Skin epidermis (tissue), 12 donors: ENCODE results near the gene RBM42.
"Not testable (repeated sequence)": the region's sequence is repeated elsewhere in the genome, so short reads cannot be mapped to it uniquely, and the experiment has no call there.

Source experiments
- H3K27ac ChIP-seq, 21 experiments: fragments of 200-600 bp; sonication (generic) in 11 of 21; one replicate each; pipeline ENCODE4 v1.5.0; 2020; ENCODE audit warnings: mild to moderate bottlenecking in 3 of 21, inconsistent platforms in 2 of 21, moderate library complexity in 2 of 21
- H3K4me3 ChIP-seq, 7 experiments: fragments of 200-600 bp; sonication (generic) in 2 of 7; one replicate each; pipeline ENCODE4 v1.5.0; 2020; ENCODE audit warnings: inconsistent platforms in 2 of 7, mild to moderate bottlenecking in 2 of 7, moderate library complexity in 1 of 7

RBM42 gene

GRCh38 chr19:35645680-35646511 is 17.1 kb downstream of the RBM42 start:
- H3K27ac ChIP-seq: peak overlapping the region in 4 of 21 experiments; percentile 62 to 82 (median 74)
- no peak overlapping the region for H3K4me3 ChIP-seq

GRCh38 chr19:35648017-35648961 is 19.5 kb downstream of the RBM42 start, which contains the start of gene COX6B1:
COX6B1 (plus strand) TSS chr19:35648323; CDS start chr19:35651244, 2,921 bp downstream.
- Histone ChIP-seq H3K27ac (peak within 1 kb of the TSS; percentile 26 to 95 (median 87)), H3K4me3 (peak within 1 kb of the TSS; percentile 76 to 87 (median 85))

GRCh38 chr19:35650581-35650980 is 21.7 kb downstream of the RBM42 start:
- H3K4me3 ChIP-seq: no peak overlapping the region
- H3K27ac ChIP-seq: no peak overlapping the region

- H3K27ac ChIP-seq, H3K4me3 ChIP-seq: not testable (repeated sequence)
Measured at GRCh38 chr19:35654828-35655227, 26.0 kb downstream of the RBM42 start.

- Histone ChIP-seq H3K4me3 (no peak overlapping the region), H3K27ac (no peak overlapping the region)
Measured at GRCh38 chr19:35655600-35655999, 26.8 kb downstream of the RBM42 start.

- H3K27ac ChIP-seq: no peak overlapping the region
Measured at GRCh38 chr19:35656700-35657099, 27.9 kb downstream of the RBM42 start.

GRCh38 chr19:35657904-35658700 is 29.3 kb downstream of the RBM42 start:
- no peak overlapping the region for H3K27ac ChIP-seq
- no peak overlapping the region for H3K4me3 ChIP-seq

More at GRCh38 chr19:35656700-35657099, 27.9 kb downstream of the RBM42 start:
- no peak overlapping the region for H3K4me3 ChIP-seq

GRCh38 chr19:35661995-35662340 is 33.1 kb downstream of the RBM42 start:
- no peak overlapping the region for H3K27ac ChIP-seq

GRCh38 chr19:35663981-35664380 is 35.1 kb downstream of the RBM42 start:
- H3K27ac ChIP-seq: no peak overlapping the region
- H3K4me3 ChIP-seq: no peak overlapping the region

More at GRCh38 chr19:35661995-35662340, 33.1 kb downstream of the RBM42 start:
- no peak overlapping the region for H3K4me3 ChIP-seq

- Histone ChIP-seq H3K4me3 (no peak overlapping the region), H3K27ac (no peak overlapping the region)
Measured at GRCh38 chr19:35665157-35665556, 36.3 kb downstream of the RBM42 start.

- no peak overlapping the region for H3K27ac ChIP-seq
- no peak overlapping the region for H3K4me3 ChIP-seq
Measured at GRCh38 chr19:35665604-35666003, 36.8 kb downstream of the RBM42 start.

GRCh38 chr19:35666251-35666913 is 37.5 kb downstream of the RBM42 start, which contains the start of gene UPK1A:
UPK1A (plus strand) TSS chr19:35666517; CDS start chr19:35666813, 296 bp downstream.
- Histone ChIP-seq H3K4me3 (no peak within 1 kb of the TSS), H3K27ac (no peak within 1 kb of the TSS)

- Histone ChIP-seq H3K27ac (no peak overlapping the region), H3K4me3 (no peak overlapping the region)
Measured at GRCh38 chr19:35669566-35669965, 40.7 kb downstream of the RBM42 start.

- Histone ChIP-seq H3K4me3 (no peak overlapping the region), H3K27ac (no peak overlapping the region)
Measured at GRCh38 chr19:35669974-35670373, 41.1 kb downstream of the RBM42 start.

- H3K27ac ChIP-seq: no peak overlapping the region
- no peak overlapping the region for H3K4me3 ChIP-seq
Measured at GRCh38 chr19:35670686-35671085, 41.9 kb downstream of the RBM42 start.

- H3K27ac ChIP-seq: no peak overlapping the region
- no peak overlapping the region for H3K4me3 ChIP-seq
Measured at GRCh38 chr19:35671818-35672217, 43.0 kb downstream of the RBM42 start.

GRCh38 chr19:35673121-35673804 is 44.4 kb downstream of the RBM42 start:
- Histone ChIP-seq H3K27ac (no peak overlapping the region), H3K4me3 (peak overlapping the region in 3 of 7 experiments; percentile 12 to 21 (median 20))

- H3K4me3 ChIP-seq: no peak overlapping the region
- H3K27ac ChIP-seq: no peak overlapping the region
Measured at GRCh38 chr19:35675589-35676140, 46.8 kb downstream of the RBM42 start.
